A673 (cell line): Measurements from ENCODE around the gene LDLRAP1. TPM values are rescaled to one million over a fixed set of nuclear protein-coding genes. Genes with fewer than 3 reads are reported as not detected.

ENCODE experiments used
- BruUV-seq: library from RNA; stranded (reverse); fragments of 400-500 nt; replicated peaks from 2 replicates; lab custom pipeline; 2021; lab: Mats Ljungman, UMichigan
- CTCF ChIA-PET: fragments of 300-600 bp; sonication (Branson Sonifier 250); formaldehyde crosslinking; loops from one replicate; lab custom pipeline; 2022; ENCODE audit warnings: antibody characterized with exemption; lab: Charles Lee
- POLR2A ChIA-PET: fragments of 300-600 bp; sonication (Branson Sonifier 250); formaldehyde crosslinking; loops from one replicate; lab custom pipeline; 2022; ENCODE audit warnings: antibody characterized with exemption; ENCODE audit not compliant: low non-redundant PET; lab: Charles Lee
- DNase-seq: peaks from one replicate; pipeline ENCODE4 v3.0.0-alpha.2; 2015; ENCODE audit warnings: low spot score
- H3K27ac ChIP-seq: fragments of 200-600 bp; sonication (generic); 2 replicates; pipeline ENCODE4 v1.5.1; 2016; ENCODE audit warnings: mixed run types, low read depth, mild to moderate bottlenecking, mixed read lengths, antibody characterized with exemption, low read length; ENCODE audit not compliant: poor library complexity, severe bottlenecking
- H3K27me3 ChIP-seq: fragments of 200-600 bp; sonication (generic); replicated peaks from 2 replicates; pipeline ENCODE4 v1.6.1; 2017; ENCODE audit warnings: mixed run types, low read depth, mild to moderate bottlenecking, mixed read lengths, antibody characterized with exemption, low read length; ENCODE audit not compliant: insufficient read depth, poor library complexity
- H3K36me3 ChIP-seq: fragments of 200-600 bp; sonication (generic); 2 replicates; pipeline ENCODE4 v1.6.1; 2016; ENCODE audit warnings: mixed run types, mild to moderate bottlenecking, mixed read lengths, antibody characterized with exemption, low read length; ENCODE audit not compliant: insufficient read depth, poor library complexity, severe bottlenecking
- H3K4me1 ChIP-seq: fragments of 200-600 bp; sonication (generic); 2 replicates; pipeline ENCODE4 v1.6.1; 2017; ENCODE audit warnings: mixed run types, mild to moderate bottlenecking, mixed read lengths, antibody characterized with exemption, low read length; ENCODE audit not compliant: insufficient read depth, poor library complexity, severe bottlenecking
- H3K4me3 ChIP-seq: fragments of 200-600 bp; sonication (generic); 2 replicates; pipeline ENCODE4 v1.5.1; 2016; ENCODE audit warnings: low read depth, mixed run types, mild to moderate bottlenecking, mixed read lengths, low read length; ENCODE audit not compliant: poor library complexity, severe bottlenecking
- H3K9me3 ChIP-seq: fragments of 200-600 bp; sonication (generic); 2 replicates; pipeline ENCODE4 v1.6.1; 2016; ENCODE audit warnings: mixed run types, low read depth, mild to moderate bottlenecking, mixed read lengths, antibody characterized with exemption, low read length; ENCODE audit not compliant: poor library complexity, severe bottlenecking
- CTCF ChIP-seq: fragments of 300-800, 200-600 bp; sonication (generic); conservative IDR thresholded peaks from 2 replicates; pipeline ENCODE4 v1.5.1; 2017; ENCODE audit warnings: low read depth, mild to moderate bottlenecking, antibody characterized with exemption, low read length, moderate library complexity, mixed read lengths
- EZH2 ChIP-seq: fragments of 200-600 bp; sonication (generic); IDR thresholded peaks from 2 replicates; pipeline ENCODE4 v1.6.1; 2017; ENCODE audit warnings: borderline replicate concordance, low read depth, mild to moderate bottlenecking, mixed read lengths, antibody characterized with exemption, low read length; ENCODE audit not compliant: poor library complexity, severe bottlenecking
- intact Hi-C: fragments of 100-400 bp; cut with micrococcal nuclease; formaldehyde crosslinking; loops from one replicate; pipeline ENCODE4 v1.10.0; 2022; ENCODE audit not compliant: unreplicated experiment
- total RNA-seq: library from RNA; stranded (reverse); gene quantifications from 2 replicates; pipeline ENCODE4 v1.2.3, GENCODE V29; 2021

Gene LDLRAP1
- total RNA-seq, 1 experiment from 2014 or later, result 5.5 TPM

DNA sequence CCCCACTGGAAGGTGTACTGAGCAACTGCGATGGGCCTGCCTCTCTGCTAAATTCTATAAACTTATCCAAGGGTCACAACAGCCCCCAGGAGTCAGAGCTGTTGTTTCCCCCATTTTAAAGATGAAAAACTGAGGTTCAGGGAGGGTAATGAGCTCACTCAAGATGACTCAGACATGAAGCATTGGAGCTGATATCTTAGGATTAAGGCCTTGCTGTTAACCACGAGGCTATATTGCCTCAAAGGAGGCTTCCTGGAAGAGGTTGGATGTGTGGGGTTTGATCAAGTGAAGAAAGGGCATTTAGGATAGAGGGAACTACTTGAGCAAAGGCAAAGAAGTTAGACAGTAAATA lies 6.7 kb downstream of the LDLRAP1 start:
- POLR2A ChIA-PET, result no interaction called here
- no peak for TF ChIP-seq EZH2
- Histone ChIP-seq H3K27me3 (no peaks in the 10 kb centered on the region), H3K36me3 (no peaks in the 10 kb centered on the region), H3K4me3 (no peak overlapping the region), H3K27ac (no peak overlapping the region), H3K4me1 (no peaks in the 10 kb centered on the region), H3K9me3 (no peaks in the 10 kb centered on the region)
- no TSS peak for BruUV-seq
- no peak for DNase-seq
- intact Hi-C loops, result no loop called here
- CTCF ChIA-PET, result no interaction called here

DNA sequence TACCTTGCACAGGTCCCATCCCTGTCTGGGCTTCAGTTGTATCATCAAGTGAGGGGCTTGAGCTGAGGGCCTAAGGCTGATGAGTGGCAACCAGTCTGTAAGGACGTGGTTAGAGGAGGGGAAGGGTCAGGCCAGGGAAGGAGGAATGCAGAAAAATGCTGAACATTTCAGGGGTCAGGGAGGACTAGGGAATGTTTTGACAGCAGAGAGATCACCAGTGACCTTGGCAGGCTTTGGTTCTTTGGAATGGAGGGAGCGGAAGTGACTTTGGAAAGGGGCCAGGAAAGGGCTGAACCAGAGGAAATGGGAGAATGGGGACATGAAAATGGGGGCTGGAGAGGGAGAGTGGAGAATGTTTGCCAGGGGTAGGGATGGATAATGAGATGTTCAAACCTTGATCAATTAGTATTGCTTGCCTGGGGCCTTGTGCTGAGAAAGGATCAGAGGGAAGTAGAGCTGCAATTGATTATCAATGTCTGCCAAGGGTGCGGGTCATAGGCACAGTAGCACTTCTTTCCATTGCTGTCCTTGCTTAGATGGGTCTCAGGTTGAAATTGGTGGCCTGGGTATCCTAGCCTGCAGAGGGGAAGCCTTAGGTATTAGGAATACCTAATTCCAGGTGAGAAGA lies 7.4 kb downstream of the LDLRAP1 start:
- BruUV-seq, result no TSS peak
- intact Hi-C loops, result no loop called here
- no peaks in the 10 kb centered on the region for H3K36me3 ChIP-seq
- no peak overlapping the region for H3K27ac ChIP-seq
- no peaks in the 10 kb centered on the region for H3K9me3 ChIP-seq
- no peak for DNase-seq
- no peak overlapping the region for H3K4me3 ChIP-seq
- H3K27me3 ChIP-seq, result no peaks in the 10 kb centered on the region
- ChIA-PET POLR2A (interaction anchor here (0.7 kb wide), 1 partner anchor 303 kb away, joined by 3 read pairs; the partner anchor contains the start of gene RSRP1), CTCF (no interaction called here)
- no peaks in the 10 kb centered on the region for H3K4me1 ChIP-seq
- no peak for TF ChIP-seq EZH2
- no peak for TF ChIP-seq CTCF

GRCh38 chr1:25553749-25554429 lies 10.5 kb downstream of the LDLRAP1 start:
- intact Hi-C loops, result no loop called here
- Histone ChIP-seq H3K9me3 (no peaks in the 10 kb centered on the region), H3K4me3 (no peak overlapping the region), H3K4me1 (no peaks in the 10 kb centered on the region), H3K36me3 (no peaks in the 10 kb centered on the region), H3K27me3 (no peaks in the 10 kb centered on the region), H3K27ac (no peak overlapping the region)
- DNase-seq, result no peak
- ChIA-PET POLR2A (no interaction called here), CTCF (interaction anchor here (0.7 kb wide), 1 partner anchor 55 kb away, joined by 6 read pairs; no protein-coding TSS in a partner anchor)
- BruUV-seq, result no TSS peak
- TF ChIP-seq EZH2 (no peak), CTCF (no peak)
